ENCODE measurements around the gene AP5M1.

The AP5M1 gene

GRCh38 chr14:57291692-57292647 lies 23.2 kb downstream of the AP5M1 start:
- no peaks in the 10 kb centered on the region for H3K27me3 ChIP-seq (ENCODE audit: control insufficient read depth, insufficient read depth, low read length)
- no peak overlapping the region for H3K4me2 ChIP-seq (ENCODE audit: low read length)
- no peaks in the 10 kb centered on the region for H3K9me3 ChIP-seq (replicated peaks; ENCODE audit: low read length)
- H3K9ac ChIP-seq (ENCODE audit: low read depth, low read length) = no peak overlapping the region
- peaks cover 8% of the 10 kb centered on the region for H3K36me3 ChIP-seq (ENCODE audit: insufficient read depth, low read length)
- H3K4me1 ChIP-seq (ENCODE audit: control insufficient read depth, insufficient read depth, low read length) = no peaks in the 10 kb centered on the region
- H3K4me3 ChIP-seq (ENCODE audit: low read length) = no peak overlapping the region

GRCh38 chr14:57293866-57294837 lies 25.4 kb downstream of the AP5M1 start:
- Histone ChIP-seq H3K36me3 (ENCODE audit: insufficient read depth, low read length) (peaks cover 8% of the 10 kb centered on the region), H3K9me3 (replicated peaks; ENCODE audit: low read length) (no peaks in the 10 kb centered on the region), H3K9ac (ENCODE audit: low read depth, low read length) (no peak overlapping the region), H3K4me2 (ENCODE audit: low read length) (no peak overlapping the region), H3K27me3 (ENCODE audit: control insufficient read depth, insufficient read depth, low read length) (no peaks in the 10 kb centered on the region), H3K4me1 (ENCODE audit: control insufficient read depth, insufficient read depth, low read length) (no peaks in the 10 kb centered on the region), H3K4me3 (ENCODE audit: low read length) (no peak overlapping the region)

- no peaks in the 10 kb centered on the region for H3K27me3 ChIP-seq (ENCODE audit: control insufficient read depth, insufficient read depth, low read length)
- H3K9ac ChIP-seq (ENCODE audit: low read depth, low read length) = no peak overlapping the region
- no peak overlapping the region for H3K4me3 ChIP-seq (ENCODE audit: low read length)
- peaks cover 7% of the 10 kb centered on the region for H3K36me3 ChIP-seq (ENCODE audit: insufficient read depth, low read length)
- H3K4me2 ChIP-seq (ENCODE audit: low read length) = no peak overlapping the region
- H3K4me1 ChIP-seq (ENCODE audit: control insufficient read depth, insufficient read depth, low read length) = no peaks in the 10 kb centered on the region
- H3K9me3 ChIP-seq (replicated peaks; ENCODE audit: low read length) = no peaks in the 10 kb centered on the region
Measured at GRCh38 chr14:57295239-57295638, 26.5 kb downstream of the AP5M1 start.

GRCh38 chr14:57297852-57298251 lies 29.1 kb downstream of the AP5M1 start:
- no peaks in the 10 kb centered on the region for H3K36me3 ChIP-seq (ENCODE audit: insufficient read depth, low read length)
- no peaks in the 10 kb centered on the region for H3K27me3 ChIP-seq (ENCODE audit: control insufficient read depth, insufficient read depth, low read length)

GRCh38 chr14:57299511-57299910 lies 30.7 kb downstream of the AP5M1 start:
- no peak overlapping the region for H3K4me3 ChIP-seq (ENCODE audit: low read length)
- H3K9me3 ChIP-seq (replicated peaks; ENCODE audit: low read length) = no peaks in the 10 kb centered on the region
- H3K9ac ChIP-seq (ENCODE audit: low read depth, low read length) = no peak overlapping the region
- H3K4me2 ChIP-seq (ENCODE audit: low read length) = no peak overlapping the region
- H3K36me3 ChIP-seq (ENCODE audit: insufficient read depth, low read length) = no peaks in the 10 kb centered on the region
- H3K27me3 ChIP-seq (ENCODE audit: control insufficient read depth, insufficient read depth, low read length) = no peaks in the 10 kb centered on the region
- no peaks in the 10 kb centered on the region for H3K4me1 ChIP-seq (ENCODE audit: control insufficient read depth, insufficient read depth, low read length)

More at GRCh38 chr14:57297852-57298251, 29.1 kb downstream of the AP5M1 start:
- Histone ChIP-seq H3K9ac (ENCODE audit: low read depth, low read length) (no peak overlapping the region), H3K9me3 (replicated peaks; ENCODE audit: low read length) (no peaks in the 10 kb centered on the region), H3K4me3 (ENCODE audit: low read length) (no peak overlapping the region), H3K4me2 (ENCODE audit: low read length) (no peak overlapping the region), H3K4me1 (ENCODE audit: control insufficient read depth, insufficient read depth, low read length) (no peaks in the 10 kb centered on the region)

- no peak overlapping the region for H3K4me3 ChIP-seq (ENCODE audit: low read length)
- no peaks in the 10 kb centered on the region for H3K9me3 ChIP-seq (replicated peaks; ENCODE audit: low read length)
- no peaks in the 10 kb centered on the region for H3K4me1 ChIP-seq (ENCODE audit: control insufficient read depth, insufficient read depth, low read length)
- no peaks in the 10 kb centered on the region for H3K36me3 ChIP-seq (ENCODE audit: insufficient read depth, low read length)
- peaks cover 13% of the 10 kb centered on the region for H3K27me3 ChIP-seq (ENCODE audit: control insufficient read depth, insufficient read depth, low read length)
- H3K9ac ChIP-seq (ENCODE audit: low read depth, low read length) = no peak overlapping the region
- H3K4me2 ChIP-seq (ENCODE audit: low read length) = no peak overlapping the region
Measured at GRCh38 chr14:57302883-57303282, 34.1 kb downstream of the AP5M1 start.

GRCh38 chr14:57314396-57315089 lies 45.8 kb downstream of the AP5M1 start:
- Histone ChIP-seq H3K36me3 (ENCODE audit: insufficient read depth, low read length) (no peaks in the 10 kb centered on the region), H3K9me3 (replicated peaks; ENCODE audit: low read length) (no peaks in the 10 kb centered on the region), H3K4me2 (ENCODE audit: low read length) (no peak overlapping the region), H3K4me3 (ENCODE audit: low read length) (no peak overlapping the region), H3K27me3 (ENCODE audit: control insufficient read depth, insufficient read depth, low read length) (peaks cover 18% of the 10 kb centered on the region), H3K4me1 (ENCODE audit: control insufficient read depth, insufficient read depth, low read length) (no peaks in the 10 kb centered on the region), H3K9ac (ENCODE audit: low read depth, low read length) (no peak overlapping the region)

- Histone ChIP-seq H3K9ac (ENCODE audit: low read depth, low read length) (no peak overlapping the region), H3K4me1 (ENCODE audit: control insufficient read depth, insufficient read depth, low read length) (no peaks in the 10 kb centered on the region), H3K36me3 (ENCODE audit: insufficient read depth, low read length) (no peaks in the 10 kb centered on the region), H3K4me2 (ENCODE audit: low read length) (no peak overlapping the region), H3K4me3 (ENCODE audit: low read length) (no peak overlapping the region), H3K27me3 (ENCODE audit: control insufficient read depth, insufficient read depth, low read length) (peaks cover 34% of the 10 kb centered on the region), H3K9me3 (replicated peaks; ENCODE audit: low read length) (no peaks in the 10 kb centered on the region)
Measured at GRCh38 chr14:57317248-57317833, 48.6 kb downstream of the AP5M1 start.

- no peaks in the 10 kb centered on the region for H3K4me1 ChIP-seq (ENCODE audit: control insufficient read depth, insufficient read depth, low read length)
- H3K27me3 ChIP-seq (ENCODE audit: control insufficient read depth, insufficient read depth, low read length) = peaks cover 39% of the 10 kb centered on the region
- H3K36me3 ChIP-seq (ENCODE audit: insufficient read depth, low read length) = no peaks in the 10 kb centered on the region
- H3K9me3 ChIP-seq (replicated peaks; ENCODE audit: low read length) = no peaks in the 10 kb centered on the region
- no peak overlapping the region for H3K4me3 ChIP-seq (ENCODE audit: low read length)
- no peak overlapping the region for H3K4me2 ChIP-seq (ENCODE audit: low read length)
- no peak overlapping the region for H3K9ac ChIP-seq (ENCODE audit: low read depth, low read length)
Measured at GRCh38 chr14:57319636-57320192, 50.9 kb downstream of the AP5M1 start.

GRCh38 chr14:57323721-57324120 lies 55.0 kb downstream of the AP5M1 start:
- Histone ChIP-seq H3K4me1 (ENCODE audit: control insufficient read depth, insufficient read depth, low read length) (no peaks in the 10 kb centered on the region), H3K36me3 (ENCODE audit: insufficient read depth, low read length) (no peaks in the 10 kb centered on the region), H3K4me2 (ENCODE audit: low read length) (no peak overlapping the region), H3K27me3 (ENCODE audit: control insufficient read depth, insufficient read depth, low read length) (peaks cover 28% of the 10 kb centered on the region), H3K9ac (ENCODE audit: low read depth, low read length) (no peak overlapping the region), H3K4me3 (ENCODE audit: low read length) (no peak overlapping the region), H3K9me3 (replicated peaks; ENCODE audit: low read length) (no peaks in the 10 kb centered on the region)

Data from skeletal muscle satellite cell (primary cell).